Activated CD4-positive, CD25-positive, alpha-beta regulatory T cell treated with anti-CD3 and anti-CD28 coated beads, Interleukin-2, amount 50 U/mL, for 72 hours (primary cell): ENCODE measurements around the gene HACD4.
"Not testable (repeated sequence)": the region's sequence is repeated elsewhere in the genome, so short reads cannot be mapped to it uniquely, and the experiment has no call there.

Experiments used
- DNase-seq: peaks from one replicate; pipeline ENCODE4 v3.0.0; 2021

The HACD4 gene

DNA sequence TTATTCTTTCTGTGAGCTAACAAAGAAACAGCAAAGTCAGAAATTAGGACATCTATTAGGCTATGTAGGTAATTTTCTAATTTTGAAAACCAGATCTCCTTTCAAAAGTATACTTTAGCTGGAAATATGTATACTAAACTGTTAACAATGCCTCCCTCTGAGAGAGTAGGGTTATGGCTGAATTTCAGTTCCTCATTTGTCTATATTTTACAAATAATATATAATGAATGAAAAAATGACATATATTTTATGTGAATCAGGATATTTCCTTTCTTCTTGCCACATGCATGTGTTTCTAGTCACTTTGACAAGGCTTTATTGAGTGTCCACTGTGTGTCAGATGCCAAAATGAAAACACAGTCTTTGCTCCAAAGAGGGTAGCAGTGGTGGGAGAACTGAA is 15.4 kb downstream of the HACD4 start:
- no peak for DNase-seq

DNA sequence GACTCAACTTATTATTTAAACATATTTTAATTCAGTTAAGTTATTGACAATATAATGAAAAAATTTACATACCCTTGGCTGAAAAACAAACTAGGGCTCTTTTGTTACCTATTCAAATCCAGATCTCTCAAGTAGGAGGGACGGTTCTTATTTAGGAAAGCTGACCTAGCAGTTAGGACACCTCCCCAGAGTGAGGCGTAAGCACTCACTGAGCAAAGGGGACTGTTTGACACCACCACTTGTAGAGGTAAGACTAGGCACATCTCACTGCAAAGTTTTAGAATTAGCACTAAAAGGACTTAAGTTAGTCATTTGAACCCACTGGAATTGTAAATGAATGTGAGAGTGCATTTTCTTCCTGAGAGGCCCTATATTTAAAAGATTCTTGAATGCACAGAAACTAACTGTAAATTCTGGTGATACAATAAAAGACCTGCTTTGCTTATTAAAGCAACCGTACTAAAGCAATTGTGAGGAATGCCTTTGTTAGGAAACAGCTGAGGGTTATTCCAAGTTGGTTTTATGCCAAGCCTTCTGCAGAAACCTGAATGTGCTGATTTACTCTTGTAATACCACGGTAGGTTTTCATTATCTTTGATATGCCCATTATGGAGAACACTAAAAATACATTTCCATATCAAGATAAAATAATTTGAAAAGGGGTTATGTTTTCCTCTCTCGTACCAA is 16.2 kb downstream of the HACD4 start:
- DNase-seq, result no peak

DNA sequence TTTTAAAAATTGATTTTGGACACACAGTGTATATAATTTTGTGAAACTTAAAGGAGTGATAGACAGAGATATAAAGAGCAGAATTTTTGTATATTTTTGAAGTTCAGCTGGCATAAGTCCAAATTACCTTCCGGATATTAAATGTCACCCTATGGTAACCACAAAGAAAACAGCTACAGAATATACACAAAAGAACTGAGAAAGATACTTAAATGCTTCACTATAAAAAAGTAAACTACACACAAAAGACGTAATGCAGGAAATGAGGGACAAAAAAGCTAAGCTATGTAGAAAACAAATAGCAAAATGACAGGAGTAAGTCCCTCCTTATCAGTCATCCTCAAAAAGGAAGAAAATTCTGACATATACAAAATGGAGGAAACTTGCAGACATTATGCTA is 29.4 kb downstream of the HACD4 start:
- no peak for DNase-seq

DNA sequence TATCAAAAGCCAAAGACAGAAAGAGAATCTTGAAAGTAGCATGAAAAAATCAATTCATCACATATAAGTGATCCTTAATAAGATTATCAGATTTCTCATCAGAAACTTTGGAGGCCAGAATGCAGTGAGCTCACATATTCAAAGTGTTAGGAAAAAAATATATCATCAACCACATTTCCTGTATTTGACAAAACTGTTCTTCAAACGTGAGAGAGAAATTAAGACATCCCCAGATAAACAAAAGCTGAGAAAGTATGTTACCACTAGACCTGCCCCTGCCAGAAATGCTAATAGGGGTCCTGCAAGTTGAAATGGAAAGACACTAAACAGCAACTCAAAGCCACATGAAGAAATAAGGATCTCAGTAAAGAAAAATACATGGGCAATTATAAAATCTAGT is 29.9 kb downstream of the HACD4 start:
- DNase-seq, result no peak

DNA sequence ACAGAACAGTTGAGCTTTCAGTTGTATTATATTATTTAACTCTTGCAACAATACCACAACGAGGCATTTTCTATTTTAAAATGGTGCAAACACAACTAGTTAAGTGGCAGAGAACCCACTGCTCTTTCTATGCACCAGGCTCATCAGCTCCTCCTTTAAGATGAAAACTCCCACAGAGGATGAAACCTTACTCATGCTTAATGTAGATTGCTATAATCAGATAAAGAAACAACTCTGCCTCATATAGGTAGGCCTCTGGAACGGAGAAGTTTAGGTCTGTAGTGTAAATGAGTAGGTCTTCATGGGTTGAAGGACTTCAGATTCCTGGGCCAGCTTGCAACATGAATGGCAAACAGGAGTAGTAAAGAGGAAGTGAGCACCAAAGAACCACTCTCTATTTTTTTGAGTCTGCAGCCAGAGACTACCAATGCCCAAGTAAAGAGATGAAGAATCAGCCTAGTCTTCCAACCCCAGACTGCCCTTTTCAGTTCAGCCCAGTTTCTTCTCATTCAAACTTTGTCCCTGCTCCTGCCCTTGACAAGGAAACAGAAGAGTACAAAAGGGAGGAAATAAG is 33.9 kb downstream of the HACD4 start:
- DNase-seq, result no peak

DNA sequence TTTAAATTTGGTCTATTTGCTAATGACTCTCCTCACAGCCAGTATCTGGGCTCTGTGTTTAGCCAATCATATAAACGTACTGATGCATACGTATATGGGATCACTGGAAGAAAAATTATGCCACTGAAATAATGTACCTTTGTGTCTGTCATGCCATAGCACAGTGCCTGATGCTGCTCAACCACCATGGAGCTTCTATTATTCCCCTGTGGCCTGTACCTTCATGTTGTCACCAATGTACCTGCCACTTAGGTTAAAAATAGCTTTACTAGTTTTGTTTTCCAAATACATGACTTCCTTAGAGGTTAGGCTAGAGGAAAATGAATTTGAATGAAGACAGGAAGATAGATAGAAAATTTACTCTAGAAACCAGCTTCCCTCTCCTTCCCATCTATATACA is 34.6 kb downstream of the HACD4 start:
- no peak for DNase-seq

DNA sequence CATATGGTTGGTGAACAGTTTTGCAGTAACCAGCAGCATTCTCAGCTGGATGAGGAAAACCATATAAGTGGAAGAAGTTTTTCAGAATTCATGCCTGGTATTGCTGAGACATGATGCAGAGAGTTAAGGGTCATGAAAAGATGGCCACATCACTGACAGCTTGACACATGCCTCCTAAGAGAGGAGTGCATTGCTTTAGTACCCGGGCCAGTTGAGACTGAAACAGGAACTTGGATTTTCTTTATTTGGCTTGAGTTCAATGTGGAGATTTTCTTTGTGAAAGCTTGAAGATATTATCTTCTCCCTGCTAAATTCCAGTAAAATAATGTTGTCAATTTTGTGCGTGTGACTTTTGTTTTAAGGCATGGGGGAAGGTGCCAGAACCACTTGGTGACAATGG is 35.8 kb downstream of the HACD4 start:
- DNase-seq, result no peak

DNA sequence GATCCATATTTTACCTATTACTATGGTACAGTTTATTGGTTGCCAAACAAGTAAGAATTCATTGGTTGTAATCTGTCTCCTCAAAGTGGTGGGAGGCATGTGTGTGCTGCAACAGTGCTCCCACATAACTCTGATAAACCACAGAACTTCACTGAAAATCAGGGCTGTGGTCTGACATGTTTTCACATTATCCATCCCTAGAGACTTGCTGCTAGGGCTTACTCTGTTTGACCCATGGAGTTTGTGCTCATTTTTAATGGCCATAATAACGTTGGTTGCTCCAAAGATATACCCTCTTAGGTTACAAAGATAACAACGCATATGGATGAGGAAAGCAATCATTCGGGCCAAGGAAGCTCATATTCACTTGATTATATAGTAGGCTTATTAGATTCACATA is 37.0 kb downstream of the HACD4 start:
- no peak for DNase-seq

DNA sequence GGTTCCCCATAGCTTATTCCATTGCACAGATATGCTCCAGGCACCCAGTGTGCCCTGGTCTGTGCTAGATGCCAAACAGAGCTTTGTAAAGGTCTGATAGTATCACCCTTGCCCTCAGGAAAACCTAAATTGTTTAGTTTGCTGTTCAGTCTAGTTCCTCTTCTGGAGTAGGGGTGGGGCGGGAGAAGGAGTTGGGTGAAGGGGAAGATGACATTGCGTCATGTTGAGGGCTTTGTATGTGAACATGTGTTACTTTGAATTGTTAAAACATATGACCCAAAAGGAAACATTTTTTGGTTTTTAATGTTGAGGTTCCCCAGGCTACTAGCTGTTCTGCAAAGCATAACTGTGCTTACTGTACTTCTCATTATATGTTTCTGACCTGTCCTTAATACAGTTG is 40.6 kb downstream of the HACD4 start:
- DNase-seq, result no peak

DNA sequence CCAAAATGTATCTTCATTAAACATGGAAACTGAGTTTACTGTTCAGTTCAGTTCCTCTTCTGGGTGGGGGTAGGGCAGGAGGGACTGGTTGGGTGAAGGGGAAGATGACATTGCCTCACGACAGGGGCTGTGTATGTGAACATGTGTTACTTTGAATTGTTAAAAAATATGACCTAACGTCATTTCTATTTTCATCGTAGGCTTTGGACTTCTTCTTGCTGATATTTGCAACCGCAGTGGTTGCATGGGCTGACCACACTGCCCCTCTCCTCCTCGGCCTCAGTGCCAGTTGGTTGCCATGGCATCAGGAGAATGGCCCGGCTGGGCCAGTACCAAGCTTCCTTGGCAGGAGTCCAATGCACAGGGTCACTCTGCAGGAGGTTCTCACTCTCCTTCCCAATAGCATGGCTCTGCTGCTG is 41.5 kb downstream of the HACD4 start:
- no peak for DNase-seq

DNA sequence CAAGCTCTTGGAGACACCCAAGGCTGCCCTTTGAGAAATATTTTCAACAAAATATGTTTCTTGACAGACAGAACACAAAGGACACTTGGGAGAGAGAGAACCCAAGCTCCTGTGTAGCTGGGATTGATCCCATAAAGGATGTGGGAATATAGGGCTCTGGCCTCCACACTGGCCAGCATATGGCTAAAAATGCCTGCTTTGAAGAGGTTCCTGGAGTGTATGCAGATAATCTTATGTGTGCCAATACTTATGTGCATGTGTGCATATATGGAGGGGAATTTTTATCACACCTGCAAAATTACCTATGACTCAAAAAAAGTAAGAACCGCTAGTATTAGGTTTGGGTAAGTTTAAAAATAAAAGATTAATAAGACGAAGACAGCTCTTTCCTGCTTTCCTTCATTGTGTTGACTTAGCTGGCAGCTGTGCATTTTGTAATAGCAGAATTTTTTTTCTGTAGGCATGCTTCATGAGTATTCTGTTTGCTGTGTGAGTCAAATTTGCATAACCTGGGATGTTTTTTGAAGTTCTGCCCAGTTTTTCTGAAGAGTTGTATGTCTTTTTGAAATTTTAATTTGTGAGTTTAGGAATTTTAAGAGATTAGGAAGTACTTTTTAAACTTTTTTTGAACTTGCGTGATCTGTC is 42.6 kb downstream of the HACD4 start:
- DNase-seq, result no peak

DNA sequence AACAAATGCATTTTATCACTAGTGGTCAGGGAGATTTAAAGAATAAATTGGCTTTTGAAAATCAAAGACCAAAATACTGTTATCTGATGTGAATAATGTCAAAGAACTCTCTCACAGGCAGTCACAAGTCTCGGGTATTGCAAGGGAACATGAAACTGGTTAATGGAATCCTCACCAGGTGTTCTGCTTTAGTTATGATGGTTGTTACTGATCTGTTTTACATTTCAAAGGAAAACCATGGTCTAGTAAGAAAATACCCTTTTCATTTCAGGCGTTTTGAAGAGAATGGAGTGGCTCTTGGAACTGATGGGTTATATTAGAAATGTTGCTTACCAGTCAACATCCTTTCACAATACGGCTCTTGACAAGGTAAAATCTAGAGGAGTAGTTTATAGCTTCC is 43.4 kb downstream of the HACD4 start:
- DNase-seq, result no peak

DNA sequence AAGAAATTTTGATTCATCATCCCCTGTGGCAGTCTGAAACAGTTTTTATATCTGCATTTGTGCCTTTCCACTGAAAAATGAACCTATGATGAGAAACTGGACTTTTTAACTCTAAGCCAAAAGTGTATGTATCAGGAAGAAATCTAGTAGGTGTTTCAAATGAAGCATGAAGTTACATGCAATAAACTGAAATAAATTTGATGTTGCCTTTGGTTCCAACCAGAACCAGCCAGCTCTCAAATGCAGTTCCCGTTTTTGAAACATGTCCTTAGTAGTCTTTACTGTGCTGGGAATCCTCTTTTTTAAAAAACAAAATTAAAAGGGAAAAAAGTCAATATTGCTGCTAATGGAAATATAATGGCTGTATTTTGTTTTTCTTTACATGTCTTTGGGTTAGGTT is 43.9 kb downstream of the HACD4 start:
- DNase-seq, result no peak

DNA sequence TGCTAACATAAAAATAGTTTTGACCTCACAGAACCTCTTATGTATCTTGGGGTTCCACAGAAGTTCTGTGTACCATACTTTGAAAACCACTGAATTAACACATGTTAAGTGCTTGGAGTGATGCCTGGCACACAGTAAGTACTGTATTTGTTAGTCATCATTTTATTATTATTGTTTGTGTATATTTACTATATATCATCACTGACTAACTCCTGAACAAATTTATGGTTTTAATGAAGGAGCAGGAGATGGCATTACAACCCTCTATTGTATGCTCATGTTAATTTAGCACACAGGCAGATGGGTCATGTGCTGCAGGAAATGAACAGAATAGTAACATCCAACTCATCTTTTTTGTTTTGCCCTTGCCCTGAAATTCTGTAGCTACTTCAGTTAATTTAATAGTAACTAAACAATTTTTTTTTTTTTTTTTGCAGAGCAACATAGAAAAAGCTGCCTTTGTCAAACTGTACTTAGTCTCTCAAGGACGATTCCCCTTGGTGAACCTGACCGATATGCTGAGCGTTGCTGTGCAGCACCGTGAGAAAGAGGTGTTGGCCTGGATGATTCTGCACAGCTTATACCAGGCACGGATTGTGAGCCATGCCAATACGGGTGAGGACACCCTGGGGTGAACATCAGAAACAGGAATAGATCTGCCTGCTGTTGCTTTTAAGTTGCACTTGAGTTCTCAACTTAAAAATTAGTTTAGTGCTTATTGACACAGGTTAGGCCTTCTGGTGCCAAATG is 45.4 kb downstream of the HACD4 start:
- DNase-seq, result no peak

DNA sequence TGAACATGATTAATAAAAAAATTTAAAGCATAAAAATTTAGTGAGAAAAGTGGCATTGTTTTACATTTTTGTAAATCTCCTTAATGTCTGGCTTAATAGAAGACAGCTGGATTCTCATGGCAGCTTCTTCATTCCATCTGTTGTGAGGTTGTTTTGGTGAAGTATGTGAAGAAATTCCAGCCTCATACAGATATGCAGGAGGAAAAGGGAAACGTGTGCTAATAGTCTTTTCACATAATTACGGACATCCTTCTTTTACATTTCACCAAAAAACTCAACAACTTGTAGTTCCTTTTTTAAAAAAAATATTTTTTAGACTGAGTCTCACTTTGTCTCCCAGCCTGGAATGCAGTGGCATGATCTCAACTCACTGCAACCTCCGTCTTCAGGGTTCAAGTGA is 46.9 kb downstream of the HACD4 start:
- no peak for DNase-seq

DNA sequence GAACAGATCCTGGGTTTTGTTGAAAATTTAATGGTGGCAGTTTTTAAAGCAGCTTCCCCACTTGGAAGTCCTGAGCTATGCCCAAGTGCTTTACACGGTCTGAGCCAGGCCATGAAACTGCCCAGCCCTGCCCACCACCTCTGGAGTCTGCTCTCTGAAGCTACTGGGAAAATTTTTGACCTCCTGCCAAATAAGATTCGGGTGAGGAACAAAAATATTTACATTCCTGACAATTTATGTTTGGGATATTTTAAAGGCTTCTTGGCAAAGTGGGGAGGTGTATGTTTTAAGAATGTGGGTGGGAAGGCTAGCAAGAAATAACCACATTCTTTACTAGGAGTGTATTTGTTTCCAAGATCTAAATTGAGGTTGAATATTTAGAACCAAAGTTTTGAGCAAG is 50.0 kb downstream of the HACD4 start:
- DNase-seq, result no peak

DNA sequence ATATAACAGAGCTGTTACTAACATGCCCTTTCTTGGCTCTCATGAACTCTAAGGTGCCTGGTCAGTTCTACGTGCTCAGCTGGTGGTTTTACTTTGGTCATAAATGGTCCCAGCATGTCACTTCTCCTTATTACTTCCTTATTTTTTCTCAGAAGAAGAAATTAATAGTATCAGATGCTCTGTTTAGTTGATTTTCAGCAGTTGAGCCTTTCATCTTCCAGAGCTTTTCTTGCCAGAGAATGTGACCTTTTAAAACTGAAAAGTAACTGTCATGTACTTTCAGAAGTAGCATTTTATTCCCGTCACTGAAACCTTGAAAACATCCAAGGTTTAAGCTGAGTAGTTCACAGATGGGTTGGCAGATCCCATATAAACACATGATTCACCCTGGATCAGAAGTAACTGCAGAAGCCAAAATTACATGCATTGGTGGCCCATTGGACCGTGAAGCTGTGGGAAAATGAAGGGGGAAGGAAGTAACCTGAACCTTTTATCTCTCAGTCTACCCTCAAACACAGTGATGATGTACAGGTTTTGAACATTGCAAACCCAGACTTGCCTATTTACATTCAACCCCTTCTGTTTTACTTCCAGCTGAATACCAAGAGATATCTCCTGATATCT is 50.5 kb downstream of the HACD4 start:
- no peak for DNase-seq

DNA sequence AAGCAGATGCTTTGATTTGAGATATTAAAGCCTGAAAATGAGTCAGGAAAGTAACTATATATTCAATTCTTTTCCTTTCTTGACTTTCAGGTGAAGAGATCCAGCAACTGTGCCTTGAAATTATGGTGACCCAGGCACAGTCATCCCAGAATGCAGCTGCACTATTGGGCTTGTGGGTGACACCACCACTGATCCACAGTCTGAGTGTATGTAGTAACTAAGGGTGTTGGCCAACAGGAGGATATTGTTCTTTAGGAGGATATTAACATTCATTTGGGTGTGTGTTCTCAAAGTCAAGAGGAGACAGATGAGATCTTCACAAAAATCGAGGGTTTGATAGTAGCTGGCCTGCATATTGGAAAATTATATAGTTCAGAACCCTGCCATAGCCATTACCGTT is 53.2 kb downstream of the HACD4 start:
- no peak for DNase-seq

DNA sequence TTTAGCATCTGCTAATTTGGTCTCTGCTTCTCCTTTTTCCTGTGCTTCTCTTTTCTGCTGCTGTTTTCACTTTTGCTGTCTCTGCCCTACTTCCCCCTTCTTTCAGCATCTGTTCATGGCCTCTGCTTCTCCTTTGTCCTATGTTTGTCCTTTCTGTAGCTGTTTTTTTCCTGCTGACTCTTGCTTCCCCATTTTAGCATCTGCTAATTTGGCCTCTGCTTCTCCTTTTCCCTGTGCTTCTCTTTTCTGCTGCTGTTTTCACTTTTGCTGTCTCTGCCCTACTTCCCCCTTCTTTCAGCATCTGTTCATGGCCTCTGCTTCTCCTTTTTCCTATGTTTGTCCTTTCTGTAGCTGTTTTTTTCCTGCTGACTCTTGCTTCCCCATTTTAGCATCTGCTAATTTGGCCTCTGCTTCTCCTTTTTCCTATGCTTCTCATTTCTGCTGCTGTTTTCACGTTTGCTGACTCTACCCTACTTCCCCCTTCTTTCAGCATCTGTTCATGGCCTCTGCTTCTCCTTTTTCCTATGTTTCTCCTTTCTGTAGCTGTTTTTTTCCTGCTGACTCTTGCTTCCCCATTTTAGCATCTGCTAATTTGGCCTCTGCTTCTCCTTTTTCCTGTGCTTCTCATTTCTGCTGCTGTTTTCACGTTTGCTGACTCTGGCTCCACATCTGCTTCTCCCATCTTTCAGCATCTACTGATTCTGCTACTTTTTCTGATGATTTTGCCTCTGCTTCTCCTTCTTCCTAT is 57.1 kb downstream of the HACD4 start:
- not testable (repeated sequence) for DNase-seq

DNA sequence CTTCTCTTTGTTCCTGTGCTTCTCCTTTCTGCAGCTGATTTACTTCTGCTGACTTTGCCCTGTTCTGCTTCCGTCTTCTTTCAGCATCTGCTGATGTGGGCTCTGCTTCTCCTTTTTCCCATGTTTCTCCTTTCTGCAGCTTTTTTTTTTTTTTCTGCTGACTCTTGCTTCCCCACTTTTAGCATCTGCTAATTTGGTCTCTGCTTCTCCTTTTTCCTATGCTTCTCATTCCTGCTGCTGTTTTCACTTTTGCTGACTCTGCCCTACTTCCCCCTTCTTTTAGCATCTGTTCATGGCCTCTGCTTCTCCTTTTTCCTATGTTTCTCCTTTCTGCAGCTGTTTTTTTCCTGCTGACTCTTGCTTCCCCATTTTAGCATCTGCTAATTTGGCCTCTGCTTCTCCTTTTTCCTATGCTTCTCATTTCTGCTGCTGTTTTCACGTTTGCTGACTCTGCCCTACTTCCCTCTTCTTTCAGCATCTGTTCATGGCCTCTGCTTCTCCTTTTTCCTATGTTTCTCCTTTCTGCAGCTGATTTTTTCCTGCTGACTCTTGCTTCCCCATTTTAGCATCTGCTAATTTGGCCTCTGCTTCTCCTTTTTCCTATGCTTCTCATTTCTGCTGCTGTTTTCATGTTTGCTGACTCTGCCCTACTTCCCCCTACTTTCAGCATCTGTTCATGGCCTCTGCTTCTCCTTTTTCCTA is 58.0 kb downstream of the HACD4 start:
- DNase-seq, result not testable (repeated sequence)

DNA sequence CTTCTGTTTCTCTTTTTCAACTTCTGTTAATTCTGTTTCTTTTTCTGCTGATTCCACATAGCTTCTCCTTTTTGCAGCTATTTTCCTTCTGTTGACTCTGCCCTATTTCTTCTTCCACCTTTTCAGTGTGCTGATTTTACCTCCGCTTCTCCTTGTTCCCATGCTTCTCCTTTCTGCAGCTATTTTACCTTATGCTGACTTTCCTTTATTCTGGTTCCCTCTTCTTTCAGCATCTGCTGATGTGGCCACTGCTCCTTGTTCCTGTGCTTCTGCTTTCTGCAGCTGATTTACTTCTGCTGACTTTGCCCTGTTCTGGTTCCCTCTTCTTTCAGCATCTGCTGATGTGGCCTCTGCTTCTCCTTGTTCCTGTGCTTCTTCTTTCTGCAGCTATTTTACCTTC is 58.8 kb downstream of the HACD4 start:
- DNase-seq, result no peak
